ENCODE results near the gene RSPH4A. TPM values are rescaled to one million over a fixed set of nuclear protein-coding genes. Genes with fewer than 3 reads are reported as not detected.
"Not testable (repeated sequence)": the region's sequence is repeated elsewhere in the genome, so short reads cannot be mapped to it uniquely, and the experiment has no call there.

The RSPH4A gene
- total RNA-seq, 1 donor from 2014 or later, result 0.42 TPM

- no peaks in the 10 kb centered on the region for H3K36me3 ChIP-seq (ENCODE audit: control insufficient read depth, insufficient read depth, low read length)
- H3K4me3 ChIP-seq (ENCODE audit: low read depth, low read length), result no peak overlapping the region
- no peaks in the 10 kb centered on the region for H3K27me3 ChIP-seq (ENCODE audit: control insufficient read depth, insufficient read depth, low read length)
- DNase-seq (ENCODE audit: low read depth), result no peak
- TF ChIP-seq CTCF (IDR thresholded peaks at IDR 0.05; ENCODE audit: insufficient read depth, low read length, poor library complexity, severe bottlenecking), result no peak
Measured at GRCh38 chr6:116586276-116586675, 30.0 kb upstream of the RSPH4A start.

DNA sequence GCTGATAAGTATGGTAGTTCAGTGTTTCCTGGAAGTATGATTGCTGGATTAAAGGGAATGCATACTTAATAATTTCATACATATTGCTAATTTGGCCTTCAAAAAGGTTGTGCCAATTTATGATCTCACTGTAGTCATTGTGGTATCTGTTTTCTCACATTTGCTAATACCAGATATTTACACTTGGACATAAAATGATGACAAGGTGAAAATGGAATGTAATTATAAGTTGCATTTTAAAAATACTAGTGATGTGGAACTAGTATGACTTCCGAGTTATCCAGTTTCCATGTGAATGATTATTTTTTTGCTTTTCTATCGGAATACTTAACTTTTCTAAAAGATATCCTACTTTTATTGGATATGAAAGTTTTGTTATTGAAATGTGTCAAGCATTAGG is 29.5 kb upstream of the RSPH4A start:
- TF ChIP-seq CTCF (IDR thresholded peaks at IDR 0.05; ENCODE audit: insufficient read depth, low read length, poor library complexity, severe bottlenecking), result no peak
- DNase-seq (ENCODE audit: low read depth), result no peak
- Histone ChIP-seq H3K36me3 (ENCODE audit: control insufficient read depth, insufficient read depth, low read length) (no peaks in the 10 kb centered on the region), H3K27me3 (ENCODE audit: control insufficient read depth, insufficient read depth, low read length) (no peaks in the 10 kb centered on the region), H3K4me3 (ENCODE audit: low read depth, low read length) (no peak overlapping the region)

DNA sequence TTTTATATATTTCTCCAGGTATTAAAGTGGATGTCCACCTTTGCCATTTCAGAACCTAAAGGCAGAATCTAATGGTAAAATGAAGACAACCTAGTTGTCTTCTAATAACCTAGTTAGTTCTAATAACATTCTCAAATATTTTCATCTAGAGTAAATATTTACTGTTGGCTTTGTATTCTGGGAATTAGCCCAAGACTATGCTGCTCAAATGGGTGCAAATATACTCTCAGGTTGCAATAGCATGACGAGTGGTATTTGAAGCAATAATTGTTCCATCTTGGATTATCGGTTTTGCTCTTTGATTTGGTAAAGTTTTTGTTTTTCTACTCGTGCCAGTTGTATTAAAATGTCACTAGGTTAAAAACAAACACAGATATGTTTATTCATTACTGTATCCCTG is 21.0 kb upstream of the RSPH4A start:
- Histone ChIP-seq H3K4me3 (ENCODE audit: low read depth, low read length) (no peak overlapping the region), H3K36me3 (ENCODE audit: control insufficient read depth, insufficient read depth, low read length) (no peaks in the 10 kb centered on the region), H3K27me3 (ENCODE audit: control insufficient read depth, insufficient read depth, low read length) (no peaks in the 10 kb centered on the region)
- DNase-seq (ENCODE audit: low read depth), result no peak
- no peak for TF ChIP-seq CTCF (IDR thresholded peaks at IDR 0.05; ENCODE audit: insufficient read depth, low read length, poor library complexity, severe bottlenecking)

DNA sequence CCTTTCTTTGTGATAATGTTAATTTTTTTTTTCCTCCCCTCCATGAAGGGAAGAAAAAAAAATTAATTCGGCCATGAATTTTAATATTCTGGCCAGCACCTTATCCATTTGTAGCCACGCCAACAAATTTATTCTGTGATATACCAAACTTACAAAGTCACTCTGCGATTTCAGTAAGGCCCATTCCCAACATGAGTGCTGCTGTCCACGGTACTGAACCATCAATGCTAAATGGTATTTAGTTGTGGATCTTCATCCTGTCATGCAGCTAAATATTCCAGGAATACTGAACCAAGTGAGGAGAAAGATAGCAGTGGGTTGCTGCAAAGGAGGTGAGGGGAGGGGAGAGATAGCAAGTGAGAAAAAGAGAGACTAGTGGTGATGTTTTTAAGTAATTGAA is 19.5 kb upstream of the RSPH4A start:
- no peak overlapping the region for H3K4me3 ChIP-seq (ENCODE audit: low read depth, low read length)
- TF ChIP-seq CTCF (IDR thresholded peaks at IDR 0.05; ENCODE audit: insufficient read depth, low read length, poor library complexity, severe bottlenecking), result no peak
- no peaks in the 10 kb centered on the region for H3K27me3 ChIP-seq (ENCODE audit: control insufficient read depth, insufficient read depth, low read length)
- no peaks in the 10 kb centered on the region for H3K36me3 ChIP-seq (ENCODE audit: control insufficient read depth, insufficient read depth, low read length)
- no peak for DNase-seq (ENCODE audit: low read depth)

DNA sequence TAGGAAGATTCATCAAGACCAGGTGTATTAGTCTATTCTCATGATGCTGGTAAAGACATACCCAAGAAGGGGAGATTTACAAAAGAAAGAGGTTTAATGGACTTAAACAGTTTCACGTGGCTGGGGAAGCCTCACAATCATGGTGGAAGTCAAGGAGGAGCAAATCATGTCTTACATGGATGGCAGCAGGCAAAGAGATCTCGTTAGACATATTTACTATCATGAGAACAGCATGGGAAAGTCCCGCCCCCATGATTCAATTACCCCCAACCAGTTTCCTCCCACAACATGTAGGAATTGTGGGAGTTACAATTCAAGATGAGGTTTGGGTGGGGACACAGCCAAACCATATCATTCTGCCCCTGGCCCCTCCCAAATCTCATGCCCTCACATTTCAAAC is 12.4 kb upstream of the RSPH4A start:
- H3K36me3 ChIP-seq (ENCODE audit: control insufficient read depth, insufficient read depth, low read length); H3K4me3 ChIP-seq (ENCODE audit: low read depth, low read length); H3K27me3 ChIP-seq (ENCODE audit: control insufficient read depth, insufficient read depth, low read length); DNase-seq (ENCODE audit: low read depth): not testable (repeated sequence)

DNA sequence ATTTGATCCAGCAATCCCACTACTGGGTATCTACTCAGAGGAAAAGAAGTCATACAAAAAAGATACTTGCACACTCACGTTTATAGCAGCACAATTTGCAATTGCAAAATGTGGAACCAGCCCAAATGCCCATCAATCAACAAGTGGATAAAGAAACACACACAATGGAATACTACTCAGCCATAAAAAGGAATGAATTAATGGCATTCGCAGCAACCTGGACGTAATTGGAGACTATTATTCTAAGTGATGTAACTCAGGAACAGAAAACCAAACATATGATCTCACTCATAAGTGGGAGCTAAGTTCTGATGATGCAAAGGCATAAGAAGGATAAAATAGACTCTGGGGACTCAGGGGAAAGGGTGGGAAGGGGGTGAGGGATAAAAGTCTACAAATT is 11.4 kb upstream of the RSPH4A start:
- not testable (repeated sequence) for DNase-seq (ENCODE audit: low read depth); H3K27me3 ChIP-seq (ENCODE audit: control insufficient read depth, insufficient read depth, low read length); H3K4me3 ChIP-seq (ENCODE audit: low read depth, low read length); H3K36me3 ChIP-seq (ENCODE audit: control insufficient read depth, insufficient read depth, low read length)

- no peak for TF ChIP-seq CTCF (IDR thresholded peaks at IDR 0.05; ENCODE audit: insufficient read depth, low read length, poor library complexity, severe bottlenecking)
- no peak for DNase-seq (ENCODE audit: low read depth)
Measured at GRCh38 chr6:116605935-116606334, 10.3 kb upstream of the RSPH4A start.

More at GRCh38 chr6:116605935-116606334, 10.3 kb upstream of the RSPH4A start:
- H3K4me3 ChIP-seq (ENCODE audit: low read depth, low read length), result no peak overlapping the region
- H3K36me3 ChIP-seq (ENCODE audit: control insufficient read depth, insufficient read depth, low read length), result no peaks in the 10 kb centered on the region
- H3K27me3 ChIP-seq (ENCODE audit: control insufficient read depth, insufficient read depth, low read length), result no peaks in the 10 kb centered on the region

All from kidney epithelial cell (primary cell).